Testis (tissue), 3 donors: ENCODE data around the gene THRAP3. TPM values are rescaled to one million over a fixed set of nuclear protein-coding genes. Genes with fewer than 3 reads are reported as not detected.
A peak's percentile ranks its signal among the peaks of the same experiment; 100 is the strongest.

Experiments used
- DNase-seq: peaks from one replicate; pipeline ENCODE4 v3.0.0-alpha.2; 2019
- H3K27ac ChIP-seq, 2 donors: fragments of 200-600 bp; sonication (generic); one replicate each; pipeline ENCODE4 v1.5.1; 2019
- H3K27me3 ChIP-seq: fragments of 200-600 bp; sonication (generic); one replicate; pipeline ENCODE4 v1.5.1; 2019
- H3K36me3 ChIP-seq: fragments of 200-600 bp; sonication (generic); one replicate; pipeline ENCODE4 v1.5.1; 2017; ENCODE audit warnings: low read depth; ENCODE audit errors: missing control alignments
- H3K4me1 ChIP-seq: fragments of 200-600 bp; sonication (generic); one replicate; pipeline ENCODE4 v1.5.1; 2019
- H3K4me3 ChIP-seq, 2 donors: fragments of 200-600 bp; sonication (generic); one replicate each; pipeline ENCODE4 v1.5.1; 2017 to 2019
- H3K9me3 ChIP-seq: fragments of 200-600 bp; sonication (generic); one replicate; pipeline ENCODE4 v1.5.1; 2017
- CTCF ChIP-seq, 3 experiments: fragments of 450-650 bp in 2 of 3; fragments of 200-600 bp in 1 of 3; sonication (generic) in 1 of 3; IDR thresholded peaks; one replicate each; pipeline ENCODE4 v1.5.1; 2016 to 2019; ENCODE audit warnings: antibody characterized with exemption in 3 of 3, mild to moderate bottlenecking in 2 of 3, moderate library complexity in 1 of 3
- POLR2A ChIP-seq: fragments of 450-650 bp; IDR thresholded peaks from one replicate; pipeline ENCODE4 v1.6.1; 2017; ENCODE audit warnings: antibody characterized with exemption, mild to moderate bottlenecking, moderate library complexity
- WGBS, 2 donors: methylation state at CpG; one replicate each; pipeline ENCODE4 v1.1.5; 2018; 5-methylcytosine and 5-hydroxymethylcytosine counted together
- intact Hi-C: fragments of 100-400 bp; cut with DNase I; formaldehyde crosslinking; loops from one replicate; pipeline ENCODE4 v1.15.1; 2023; ENCODE audit warnings: low total_unique reads
- polyA plus RNA-seq: library from polyadenylated mRNA; stranded (reverse); fragments of 350-450 nt; fragmentation: Illumina TruSeq; extraction: RNeasy Lipid Tissue Mini Kit (QIAGEN cat#74804); gene quantifications from one replicate; pipeline ENCODE4 v1.2.3, GENCODE V29; 2014; ENCODE audit warnings: low read depth, low replicate concordance; ENCODE audit not compliant: insufficient read depth
- small RNA-seq, 2 donors: library from RNA; depleted of rRNA; stranded (forward); fragments of <200 nt; gene quantifications; one replicate each; pipeline ENCODE3, GENCODE V24; 2016
- total RNA-seq, 2 donors: library from RNA; depleted of rRNA; stranded (reverse); fragments of >200 nt; gene quantifications; one replicate each; pipeline ENCODE4 v1.2.3, GENCODE V29; 2016

Gene THRAP3
- total and polyA plus RNA-seq, 3 donors from 2014 or later, result 72.5 to 112 (median 93.0) TPM

- H3K4me1 ChIP-seq, result peaks cover 17% of the 10 kb centered on the region
- DNase-seq, result no peak
- H3K27me3 ChIP-seq, result no peaks in the 10 kb centered on the region
- no peaks in the 10 kb centered on the region for H3K9me3 ChIP-seq
- H3K27ac ChIP-seq, result peak overlapping the region in 1 of 2 donors; percentile 27
- H3K4me3 ChIP-seq, result no peak overlapping the region
- TF ChIP-seq POLR2A (no peak), CTCF (IDR thresholded peaks at IDR 0.05) (no peak)
- whole genome bisulfite sequencing, 2 donors, result 63 to 74% methylated on average over 12 to 14 of the region's 14 CpGs
- no peaks in the 10 kb centered on the region for H3K36me3 ChIP-seq
- intact Hi-C loops, result no loop called here
Observed at GRCh38 chr1:36351227-36351977, 127.2 kb downstream of the THRAP3 start.

- Histone ChIP-seq H3K4me3 (no peak overlapping the region), H3K4me1 (peaks cover 17% of the 10 kb centered on the region), H3K9me3 (no peaks in the 10 kb centered on the region), H3K36me3 (no peaks in the 10 kb centered on the region), H3K27ac (no peak overlapping the region), H3K27me3 (no peaks in the 10 kb centered on the region)
- DNase-seq, result no peak
- WGBS, 2 donors, result 77 to 78% methylated on average over 10 to 13 of the region's 13 CpGs
- intact Hi-C loops, result no loop called here
- TF ChIP-seq POLR2A, result no peak
- no peak for TF ChIP-seq CTCF (IDR thresholded peaks at IDR 0.05)
Observed at GRCh38 chr1:36352125-36352909, 128.1 kb downstream of the THRAP3 start.

- no peaks in the 10 kb centered on the region for H3K36me3 ChIP-seq
- H3K9me3 ChIP-seq, result no peaks in the 10 kb centered on the region
- 81% methylated on average over 12 to 15 of the region's 15 CpGs for WGBS, 2 donors
- H3K27me3 ChIP-seq, result no peaks in the 10 kb centered on the region
- H3K27ac ChIP-seq, result no peak overlapping the region
- H3K4me3 ChIP-seq, result no peak overlapping the region
- H3K4me1 ChIP-seq, result peaks cover 17% of the 10 kb centered on the region
- intact Hi-C loops, result no loop called here
- TF ChIP-seq POLR2A, result no peak
- no peak for TF ChIP-seq CTCF (IDR thresholded peaks at IDR 0.05)
- no peak for DNase-seq
Observed at GRCh38 chr1:36352910-36353878, 129.0 kb downstream of the THRAP3 start.

- Histone ChIP-seq H3K27ac (no peak overlapping the region), H3K27me3 (no peaks in the 10 kb centered on the region), H3K9me3 (no peaks in the 10 kb centered on the region), H3K36me3 (no peaks in the 10 kb centered on the region), H3K4me1 (peaks cover 26% of the 10 kb centered on the region), H3K4me3 (no peak overlapping the region)
- intact Hi-C loops, result no loop called here
- DNase-seq, result no peak
- TF ChIP-seq POLR2A (no peak), CTCF (IDR thresholded peaks at IDR 0.05) (no peak)
- 93 to 95% methylated on average over 11 of the region's 11 CpGs for WGBS, 2 donors
Observed at GRCh38 chr1:36354486-36354885, 130.2 kb downstream of the THRAP3 start.

Small RNA genes lying within 50 kb of the gene (small RNA-seq; reads per million reads assigned to genes)
- 0 reads per million in 2 donors for gene RN7SL131P
- gene UBE2V2P4, result 0 reads per million in 2 donors

Other genes with a start within 250 kb of the THRAP3 start
- 10 to 100 TPM; 35.1 to 65.0 TPM for gene TEKT2, start 140.3 kb upstream of the THRAP3 start, total RNA-seq
- 117 TPM for gene TEKT2, start 140.3 kb upstream of the THRAP3 start, polyA plus RNA-seq
- gene ADPRS, start 135.6 kb upstream of the THRAP3 start, total RNA-seq, result 100 to 1,000 TPM in 1 of 2 donors, 10 to 100 TPM in 1; 84.4 to 106 TPM
- 41.8 TPM for gene ADPRS, start 135.6 kb upstream of the THRAP3 start, polyA plus RNA-seq
- gene COL8A2, start 99.2 kb upstream of the THRAP3 start, total RNA-seq, result 1 to 10 TPM; 1.3 to 2.0 TPM
- 4.2 TPM for gene COL8A2, start 99.2 kb upstream of the THRAP3 start, polyA plus RNA-seq
- 100 to 1,000 TPM; 109 to 146 TPM for gene TRAPPC3, start 75.0 kb upstream of the THRAP3 start, total RNA-seq
- 111 TPM for gene TRAPPC3, start 75.0 kb upstream of the THRAP3 start, polyA plus RNA-seq
- 10 to 100 TPM; 45.4 to 59.6 TPM for gene MAP7D1, start 68.3 kb upstream of the THRAP3 start, total RNA-seq
- gene MAP7D1, start 68.3 kb upstream of the THRAP3 start, polyA plus RNA-seq, result 50.2 TPM
- gene SH3D21, start 81.9 kb downstream of the THRAP3 start, total RNA-seq, result 10 to 100 TPM in 1 of 2 donors, 1 to 10 TPM in 1; 6.8 to 12.8 TPM
- gene SH3D21, start 81.9 kb downstream of the THRAP3 start, polyA plus RNA-seq, result 14.9 TPM
- 10 to 100 TPM in 1 of 2 donors, 1 to 10 TPM in 1; 9.1 to 19.4 TPM for gene EVA1B, start 99.2 kb downstream of the THRAP3 start, total RNA-seq
- gene EVA1B, start 99.2 kb downstream of the THRAP3 start, polyA plus RNA-seq, result 9.6 TPM
- gene STK40, start 161.5 kb downstream of the THRAP3 start, total RNA-seq, result 100 to 1,000 TPM; 140 to 159 TPM
- 126 TPM for gene STK40, start 161.5 kb downstream of the THRAP3 start, polyA plus RNA-seq
- 100 to 1,000 TPM in 1 of 2 donors, 10 to 100 TPM in 1; 73.6 to 106 TPM for gene LSM10, start 173.5 kb downstream of the THRAP3 start, total RNA-seq
- gene LSM10, start 173.5 kb downstream of the THRAP3 start, polyA plus RNA-seq, result 69.1 TPM
- 10 to 100 TPM; 50.7 to 72.1 TPM for gene OSCP1, start 226.0 kb downstream of the THRAP3 start, total RNA-seq
- 199 TPM for gene OSCP1, start 226.0 kb downstream of the THRAP3 start, polyA plus RNA-seq
- gene MRPS15, start 239.9 kb downstream of the THRAP3 start, total RNA-seq, result 100 to 1,000 TPM; 101 to 126 TPM
- 349 TPM for gene MRPS15, start 239.9 kb downstream of the THRAP3 start, polyA plus RNA-seq